ENCODE results near the gene PCSK9. TPM values are rescaled to one million over a fixed set of nuclear protein-coding genes. Genes with fewer than 3 reads are reported as not detected.

The PCSK9 gene
- polyA plus RNA-seq, 1 donor = 3.0 TPM

GRCh38 chr1:55067022-55067778, 27.9 kb downstream of the PCSK9 start:
- H3K4me1 ChIP-seq (ENCODE audit: control insufficient read depth, insufficient read depth, low read length) = no peaks in the 10 kb centered on the region
- no peak overlapping the region for H3K4me3 ChIP-seq (ENCODE audit: low read length)
- H3K27me3 ChIP-seq (ENCODE audit: control insufficient read depth, insufficient read depth, low read length) = no peaks in the 10 kb centered on the region
- H3K36me3 ChIP-seq (ENCODE audit: control insufficient read depth, insufficient read depth, low read length) = peaks cover 55% of the 10 kb centered on the region
- H3K9me3 ChIP-seq (ENCODE audit: control insufficient read depth, low read depth, low read length) = no peaks in the 10 kb centered on the region
- DNase-seq = no peak
- 84% methylated on average over 4 of the region's 17 CpGs for WGBS (ENCODE audit: insufficient coverage, low lambda C conversion rate)
- no peak overlapping the region for H3K27ac ChIP-seq (ENCODE audit: low read length)

- Histone ChIP-seq H3K27ac (ENCODE audit: low read length) (no peak overlapping the region), H3K4me3 (ENCODE audit: low read length) (no peak overlapping the region), H3K36me3 (ENCODE audit: control insufficient read depth, insufficient read depth, low read length) (peaks cover 62% of the 10 kb centered on the region), H3K9me3 (ENCODE audit: control insufficient read depth, low read depth, low read length) (no peaks in the 10 kb centered on the region), H3K4me1 (ENCODE audit: control insufficient read depth, insufficient read depth, low read length) (no peaks in the 10 kb centered on the region), H3K27me3 (ENCODE audit: control insufficient read depth, insufficient read depth, low read length) (no peaks in the 10 kb centered on the region)
- no peak for DNase-seq
- WGBS (ENCODE audit: insufficient coverage, low lambda C conversion rate) = no CpG with 5 or more reads among the region's 1 CpG
These were observed 28.6 kb downstream of the PCSK9 start for GRCh38 chr1:55067914-55068313.

GRCh38 chr1:55068638-55069037, 29.3 kb downstream of the PCSK9 start:
- Histone ChIP-seq H3K4me1 (ENCODE audit: control insufficient read depth, insufficient read depth, low read length) (no peaks in the 10 kb centered on the region), H3K36me3 (ENCODE audit: control insufficient read depth, insufficient read depth, low read length) (peaks cover 69% of the 10 kb centered on the region), H3K4me3 (ENCODE audit: low read length) (no peak overlapping the region), H3K9me3 (ENCODE audit: control insufficient read depth, low read depth, low read length) (no peaks in the 10 kb centered on the region), H3K27me3 (ENCODE audit: control insufficient read depth, insufficient read depth, low read length) (no peaks in the 10 kb centered on the region), H3K27ac (ENCODE audit: low read length) (no peak overlapping the region)
- 100% methylated on average over 2 of the region's 9 CpGs for WGBS (ENCODE audit: insufficient coverage, low lambda C conversion rate)
- DNase-seq = no peak

GRCh38 chr1:55069280-55069679, 29.9 kb downstream of the PCSK9 start:
- WGBS (ENCODE audit: insufficient coverage, low lambda C conversion rate) = no CpG with 5 or more reads among the region's 7 CpGs
- no peak for DNase-seq
- Histone ChIP-seq H3K27ac (ENCODE audit: low read length) (no peak overlapping the region), H3K4me3 (ENCODE audit: low read length) (no peak overlapping the region), H3K9me3 (ENCODE audit: control insufficient read depth, low read depth, low read length) (no peaks in the 10 kb centered on the region), H3K27me3 (ENCODE audit: control insufficient read depth, insufficient read depth, low read length) (no peaks in the 10 kb centered on the region), H3K36me3 (ENCODE audit: control insufficient read depth, insufficient read depth, low read length) (peaks cover 75% of the 10 kb centered on the region), H3K4me1 (ENCODE audit: control insufficient read depth, insufficient read depth, low read length) (no peaks in the 10 kb centered on the region)

- WGBS (ENCODE audit: insufficient coverage, low lambda C conversion rate) = 87% methylated on average over 4 of the region's 17 CpGs
- H3K4me3 ChIP-seq (ENCODE audit: low read length) = no peak overlapping the region
These were observed 31.2 kb downstream of the PCSK9 start for GRCh38 chr1:55070293-55071164.

GRCh38 chr1:55071477-55071876, 32.1 kb downstream of the PCSK9 start:
- Histone ChIP-seq H3K4me1 (ENCODE audit: control insufficient read depth, insufficient read depth, low read length) (no peaks in the 10 kb centered on the region), H3K27me3 (ENCODE audit: control insufficient read depth, insufficient read depth, low read length) (no peaks in the 10 kb centered on the region), H3K27ac (ENCODE audit: low read length) (no peak overlapping the region), H3K36me3 (ENCODE audit: control insufficient read depth, insufficient read depth, low read length) (peaks cover 84% of the 10 kb centered on the region), H3K9me3 (ENCODE audit: control insufficient read depth, low read depth, low read length) (no peaks in the 10 kb centered on the region), H3K4me3 (ENCODE audit: low read length) (no peak overlapping the region)
- WGBS (ENCODE audit: insufficient coverage, low lambda C conversion rate) = no CpG with 5 or more reads among the region's 8 CpGs
- DNase-seq = peak in 1 of 2 donors; percentile 31

More at GRCh38 chr1:55070293-55071164, 31.2 kb downstream of the PCSK9 start:
- Histone ChIP-seq H3K9me3 (ENCODE audit: control insufficient read depth, low read depth, low read length) (no peaks in the 10 kb centered on the region), H3K27ac (ENCODE audit: low read length) (no peak overlapping the region), H3K27me3 (ENCODE audit: control insufficient read depth, insufficient read depth, low read length) (no peaks in the 10 kb centered on the region), H3K4me1 (ENCODE audit: control insufficient read depth, insufficient read depth, low read length) (no peaks in the 10 kb centered on the region), H3K36me3 (ENCODE audit: control insufficient read depth, insufficient read depth, low read length) (peaks cover 84% of the 10 kb centered on the region)
- no peak for DNase-seq

GRCh38 chr1:55073187-55073916, 34.0 kb downstream of the PCSK9 start:
- no peak for DNase-seq
- Histone ChIP-seq H3K9me3 (ENCODE audit: control insufficient read depth, low read depth, low read length) (no peaks in the 10 kb centered on the region), H3K4me3 (ENCODE audit: low read length) (no peak overlapping the region), H3K27me3 (ENCODE audit: control insufficient read depth, insufficient read depth, low read length) (no peaks in the 10 kb centered on the region), H3K4me1 (ENCODE audit: control insufficient read depth, insufficient read depth, low read length) (no peaks in the 10 kb centered on the region), H3K36me3 (ENCODE audit: control insufficient read depth, insufficient read depth, low read length) (peaks cover 81% of the 10 kb centered on the region), H3K27ac (ENCODE audit: low read length) (no peak overlapping the region)
- no CpG with 5 or more reads among the region's 3 CpGs for whole genome bisulfite sequencing (ENCODE audit: insufficient coverage, low lambda C conversion rate)

- no peaks in the 10 kb centered on the region for H3K4me1 ChIP-seq (ENCODE audit: control insufficient read depth, insufficient read depth, low read length)
- H3K36me3 ChIP-seq (ENCODE audit: control insufficient read depth, insufficient read depth, low read length) = peaks cover 81% of the 10 kb centered on the region
- WGBS (ENCODE audit: insufficient coverage, low lambda C conversion rate) = 80% methylated on average over 1 of the region's 2 CpGs
- no peaks in the 10 kb centered on the region for H3K27me3 ChIP-seq (ENCODE audit: control insufficient read depth, insufficient read depth, low read length)
- H3K27ac ChIP-seq (ENCODE audit: low read length) = no peak overlapping the region
- H3K9me3 ChIP-seq (ENCODE audit: control insufficient read depth, low read depth, low read length) = no peaks in the 10 kb centered on the region
- no peak for DNase-seq
- H3K4me3 ChIP-seq (ENCODE audit: low read length) = no peak overlapping the region
These were observed 35.1 kb downstream of the PCSK9 start for GRCh38 chr1:55074455-55074854.

- peaks cover 77% of the 10 kb centered on the region for H3K36me3 ChIP-seq (ENCODE audit: control insufficient read depth, insufficient read depth, low read length)
- no peaks in the 10 kb centered on the region for H3K27me3 ChIP-seq (ENCODE audit: control insufficient read depth, insufficient read depth, low read length)
- no peak for DNase-seq
- no peak overlapping the region for H3K27ac ChIP-seq (ENCODE audit: low read length)
- no peak overlapping the region for H3K4me3 ChIP-seq (ENCODE audit: low read length)
- H3K9me3 ChIP-seq (ENCODE audit: control insufficient read depth, low read depth, low read length) = no peaks in the 10 kb centered on the region
- WGBS (ENCODE audit: insufficient coverage, low lambda C conversion rate) = no CpG with 5 or more reads among the region's 1 CpG
- no peaks in the 10 kb centered on the region for H3K4me1 ChIP-seq (ENCODE audit: control insufficient read depth, insufficient read depth, low read length)
These were observed 37.0 kb downstream of the PCSK9 start for GRCh38 chr1:55076356-55076755.

- Histone ChIP-seq H3K27me3 (ENCODE audit: control insufficient read depth, insufficient read depth, low read length) (no peaks in the 10 kb centered on the region), H3K9me3 (ENCODE audit: control insufficient read depth, low read depth, low read length) (no peaks in the 10 kb centered on the region), H3K27ac (ENCODE audit: low read length) (no peak overlapping the region), H3K36me3 (ENCODE audit: control insufficient read depth, insufficient read depth, low read length) (peaks cover 72% of the 10 kb centered on the region), H3K4me3 (ENCODE audit: low read length) (no peak overlapping the region), H3K4me1 (ENCODE audit: control insufficient read depth, insufficient read depth, low read length) (no peaks in the 10 kb centered on the region)
- no peak for DNase-seq
- no CpG with 5 or more reads among the region's 3 CpGs for WGBS (ENCODE audit: insufficient coverage, low lambda C conversion rate)
These were observed 39.1 kb downstream of the PCSK9 start for GRCh38 chr1:55078470-55078869.
